HG03565 (cell line): Measurements from ENCODE around the gene HSPA1B.

ENCODE experiments used
- ATAC-seq: cut with Tn5 transposase; IDR thresholded peaks from one replicate; pipeline ENCODE4 v1.9.1; 2021; ENCODE audit warnings: mild to moderate bottlenecking, moderate library complexity; ENCODE audit not compliant: unreplicated experiment

Gene HSPA1B

GRCh38 chr6:31877125-31877650, 49.6 kb downstream of the HSPA1B start:
- ATAC-seq: no peak

GRCh38 chr6:31877651-31878161, 50.2 kb downstream of the HSPA1B start:
- ATAC-seq: no peak

- no peak for ATAC-seq
These were observed 50.7 kb downstream of the HSPA1B start for GRCh38 chr6:31878222-31878621.

GRCh38 chr6:31878726-31879125, 51.2 kb downstream of the HSPA1B start, which contains the start of gene SLC44A4:
Gene SLC44A4, minus strand, starts transcription at chr6:31878997. Its CDS starts 17 bp downstream, at chr6:31878980.
- no peak for ATAC-seq

GRCh38 chr6:31879143-31879542, 51.6 kb downstream of the HSPA1B start:
- no peak for ATAC-seq
